OCI-LY3 (cell line): ENCODE results near the gene MPP7.

Source experiments
- CTCF ChIP-seq: fragments of 200-600, 300-600 bp; sonication (generic); IDR thresholded peaks from 2 replicates; pipeline ENCODE4 v1.5.1; 2014; ENCODE audit warnings: antibody characterized with exemption, low read length, low read depth
- EZH2phosphoT487 ChIP-seq: fragments of 200-600 bp; shearing (Covaris generic); IDR thresholded peaks from 2 replicates; pipeline ENCODE4 v1.6.1; 2018; ENCODE audit warnings: antibody characterized with exemption, mixed run types, low read depth

- TF ChIP-seq CTCF, result no peak
- no peak for TF ChIP-seq EZH2phosphoT487
Measured at GRCh38 chr10:28266449-28267224, 36.2 kb downstream of the MPP7 start.
